Measurements from ENCODE around the gene NRK.
"Not testable (repeated sequence)": the region's sequence is repeated elsewhere in the genome, so short reads cannot be mapped to it uniquely, and the experiment has no call there.

Gene NRK

GRCh38 chrX:105909576-105909975 is 87.2 kb downstream of the NRK start:
- no peak for DNase-seq

DNA sequence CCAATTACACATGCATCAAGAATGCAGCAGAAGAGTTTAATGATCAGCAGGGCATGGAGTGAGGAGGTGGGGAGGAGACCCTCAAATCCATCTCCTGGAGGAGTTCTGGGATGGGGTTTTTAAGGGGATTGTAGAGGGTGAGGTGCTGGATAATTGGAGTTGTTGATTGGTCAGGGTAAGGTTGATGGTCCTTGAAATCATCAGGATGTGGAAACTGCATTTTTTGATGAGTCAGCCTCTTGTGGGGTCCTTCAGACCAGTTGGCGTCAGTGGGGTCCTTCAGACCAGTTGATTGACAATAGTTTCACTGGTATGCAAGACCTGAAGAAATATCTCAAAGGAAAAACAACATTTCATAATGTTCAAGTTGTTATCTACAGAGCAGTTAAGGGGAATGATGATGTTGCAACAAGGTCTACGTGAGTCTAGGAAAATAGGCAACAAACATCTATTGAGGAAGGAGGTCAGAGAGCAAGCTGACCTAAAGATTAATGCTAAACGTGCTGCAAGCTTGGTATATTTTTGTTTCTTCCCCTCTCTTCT is 88.3 kb downstream of the NRK start:
- no peak for DNase-seq

- no peak for DNase-seq
These were observed 122.9 kb downstream of the NRK start for GRCh38 chrX:105945266-105945665.

DNA sequence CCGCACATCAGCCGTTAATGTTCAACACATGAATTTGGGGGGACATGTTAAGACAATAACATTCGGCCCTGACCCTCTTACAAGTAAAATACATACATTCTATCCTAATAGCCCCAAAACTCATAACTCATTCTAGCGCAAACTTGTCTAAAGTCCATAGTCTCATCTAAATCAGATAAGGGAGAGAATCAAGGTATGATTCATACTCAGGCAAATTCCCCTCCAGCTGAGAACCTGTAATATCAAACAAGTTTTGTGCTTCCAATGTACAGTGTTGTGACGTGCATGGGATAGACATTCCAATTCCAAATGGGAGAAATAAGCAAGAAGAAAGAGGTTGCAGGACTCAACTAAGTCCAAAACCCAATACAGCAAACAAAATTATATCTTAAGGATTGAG is 147.1 kb downstream of the NRK start:
- DNase-seq = no peak

DNA sequence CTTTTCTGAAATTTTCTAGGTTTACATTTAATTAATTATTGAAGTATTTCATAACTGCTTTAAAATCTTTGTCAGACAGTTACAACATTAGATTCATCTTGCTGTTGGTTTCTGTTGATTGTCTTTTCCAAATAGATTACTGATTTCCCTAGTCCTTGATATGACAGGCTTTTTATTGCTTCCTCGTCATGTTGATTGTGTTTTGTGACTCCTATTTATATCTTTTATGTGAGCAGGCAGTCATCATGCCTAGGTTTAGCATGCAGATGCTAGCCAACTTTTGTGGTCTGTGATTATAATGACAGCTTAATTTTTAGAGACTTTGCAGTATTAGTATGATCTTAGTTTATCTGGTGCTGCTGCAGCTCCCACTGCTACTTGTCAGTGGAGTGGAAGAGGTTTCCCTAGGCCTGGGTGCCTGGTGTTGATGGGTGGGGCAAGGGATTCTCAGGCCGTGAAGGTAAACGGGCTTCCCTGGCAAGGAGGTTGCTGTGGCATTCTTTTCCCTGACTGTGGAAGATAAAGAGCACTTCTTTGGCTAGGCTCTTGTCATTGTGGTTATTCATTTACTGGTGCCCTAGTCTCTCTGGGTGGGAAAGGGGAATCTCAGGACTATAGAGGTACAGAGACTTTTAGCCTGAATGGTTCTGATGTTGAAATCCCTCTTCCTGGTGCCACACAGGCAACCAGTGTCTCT is 150.5 kb downstream of the NRK start:
- DNase-seq = no peak

GRCh38 chrX:105973387-105973739 is 151.0 kb downstream of the NRK start:
- no peak for DNase-seq

DNA sequence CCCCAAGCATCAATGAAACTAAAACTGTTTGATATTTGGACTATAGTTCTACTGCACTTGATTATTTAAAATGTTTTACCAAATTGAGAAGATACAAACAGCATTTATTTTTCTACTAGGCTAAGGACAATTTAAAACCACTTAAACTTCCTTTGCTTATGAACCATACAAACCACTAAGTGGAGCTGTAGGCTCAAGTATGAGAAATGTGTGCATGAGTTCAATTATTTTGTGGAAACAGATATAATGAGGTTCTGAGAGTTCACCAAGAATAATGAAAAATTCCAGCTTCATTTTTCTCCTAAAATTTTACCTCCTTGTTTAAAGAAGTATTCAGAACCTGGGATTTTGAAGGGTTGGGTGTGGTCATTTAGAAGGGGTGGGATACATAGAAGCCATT is 153.0 kb downstream of the NRK start:
- DNase-seq = no peak

DNA sequence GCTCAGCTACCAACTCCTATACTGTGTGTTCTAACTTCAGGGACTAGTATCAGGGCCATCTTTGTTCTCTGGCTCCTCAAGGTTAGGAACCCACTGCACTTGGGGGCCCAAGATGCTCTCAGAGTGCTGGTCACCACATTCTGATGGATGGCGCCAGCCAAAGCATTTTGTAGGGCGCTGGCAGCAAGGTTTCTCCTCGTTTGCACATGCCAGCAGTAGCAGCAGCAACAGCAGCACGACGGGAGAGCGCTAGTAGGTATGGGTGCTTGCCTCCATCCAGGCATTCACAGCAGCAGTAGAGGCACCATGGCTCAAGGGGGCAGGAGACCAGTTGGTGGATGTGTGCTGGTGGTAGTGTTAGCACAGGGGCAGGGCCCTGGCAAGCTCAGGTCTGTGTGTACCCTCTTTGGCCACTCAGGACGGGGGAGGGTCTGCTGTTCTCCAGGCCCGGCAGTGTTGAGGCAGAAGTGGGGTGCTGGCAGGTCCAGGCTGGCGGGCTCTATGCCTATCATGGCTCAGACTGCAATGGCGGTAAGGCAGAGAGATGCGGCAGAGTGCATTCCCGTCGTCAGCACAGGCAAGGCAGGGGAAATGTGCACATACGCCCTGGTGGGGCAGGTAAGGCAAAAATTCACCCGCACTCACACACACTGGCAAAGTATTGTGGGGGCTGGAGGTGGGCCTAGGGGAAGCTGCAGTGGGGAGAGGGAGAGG is 159.6 kb downstream of the NRK start:
- DNase-seq = no peak

- DNase-seq = not testable (repeated sequence)
These were observed 166.1 kb downstream of the NRK start for GRCh38 chrX:105988487-105988886.

GRCh38 chrX:105999294-105999693 is 177.0 kb downstream of the NRK start:
- DNase-seq = no peak

DNA sequence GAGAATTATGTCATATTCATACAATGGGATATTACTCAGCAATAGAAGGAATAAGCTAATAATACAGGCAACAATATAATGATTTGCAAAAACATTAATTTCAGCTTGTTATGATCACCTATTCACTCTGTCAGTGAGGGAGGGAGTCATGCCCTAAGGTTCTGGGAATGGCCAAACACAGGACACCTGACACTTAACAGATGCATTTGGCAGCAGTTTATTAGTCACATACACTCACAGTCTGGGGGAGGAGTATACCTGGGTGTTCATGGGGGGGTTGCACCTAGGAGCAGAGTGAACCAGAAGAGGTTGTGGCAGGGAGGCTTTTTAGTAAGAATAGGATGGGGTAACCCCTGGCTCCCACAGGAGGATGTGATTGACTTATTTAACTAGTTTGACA is 177.9 kb downstream of the NRK start:
- no peak for DNase-seq

DNA sequence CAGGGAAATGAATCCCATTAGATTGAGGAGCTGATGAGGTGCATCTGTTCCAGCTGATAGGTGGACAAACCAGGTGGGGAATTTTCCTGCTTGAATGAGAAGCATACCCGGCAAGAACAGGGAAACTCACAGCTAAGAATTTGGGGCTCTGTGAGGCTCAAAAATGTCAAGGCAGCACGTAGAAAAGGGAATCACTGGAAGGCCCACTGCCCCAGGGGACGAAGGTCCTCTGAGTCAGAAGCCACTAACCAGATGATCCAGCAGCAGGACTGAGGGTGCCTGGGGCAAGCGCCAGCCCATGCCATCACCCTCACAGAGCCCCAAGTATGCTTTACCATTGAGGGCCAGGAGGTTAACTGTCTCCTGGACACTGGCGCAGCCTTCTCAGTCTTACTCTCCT is 178.3 kb downstream of the NRK start:
- DNase-seq = not testable (repeated sequence)

- DNase-seq = no peak
These were observed 183.3 kb downstream of the NRK start for GRCh38 chrX:106005684-106006083.

GRCh38 chrX:106007815-106008214 is 185.5 kb downstream of the NRK start:
- DNase-seq = no peak
